ACC112 (cell line): ENCODE data around the gene GCGR.

Experiments
- H2AFZ ChIP-seq: fragments of 200-600 bp; sonication (generic); one replicate; pipeline ENCODE4 v1.6.0; 2017; ENCODE audit warnings: antibody characterized with exemption, low read length; ENCODE audit not compliant: unreplicated experiment
- H3K27ac ChIP-seq: fragments of 200-600 bp; sonication (generic); 2 replicates; pipeline ENCODE4 v1.5.1; 2014; ENCODE audit warnings: low read depth, mild to moderate bottlenecking, antibody characterized with exemption, low read length, moderate library complexity
- H3K27me3 ChIP-seq: fragments of 200-600 bp; sonication (generic); 2 replicates; pipeline ENCODE4 v1.6.1; 2014; ENCODE audit warnings: mild to moderate bottlenecking, antibody characterized with exemption, low read length, moderate library complexity, mixed read lengths; ENCODE audit not compliant: insufficient read depth
- H3K36me3 ChIP-seq: fragments of 200-600 bp; sonication (generic); 2 replicates; pipeline ENCODE4 v1.6.1; 2016; ENCODE audit warnings: mild to moderate bottlenecking, antibody characterized with exemption, low read length, moderate library complexity, mixed read lengths; ENCODE audit not compliant: insufficient read depth
- H3K4me1 ChIP-seq: fragments of 200-600 bp; sonication (generic); one replicate; pipeline ENCODE4 v1.6.1; 2016; ENCODE audit warnings: low read length, mixed read lengths; ENCODE audit not compliant: insufficient read depth, unreplicated experiment, control insufficient read depth
- H3K4me3 ChIP-seq: fragments of 200-600 bp; sonication (generic); 2 replicates; pipeline ENCODE4 v1.5.1; 2014; ENCODE audit warnings: mild to moderate bottlenecking, low read depth, low read length
- H3K79me2 ChIP-seq: fragments of 200-600 bp; sonication (generic); one replicate; pipeline ENCODE4 v1.6.0; 2016; ENCODE audit warnings: low read length; ENCODE audit not compliant: control insufficient read depth, unreplicated experiment, insufficient read depth

Gene GCGR

GRCh38 chr17:81813371-81813684, 9.4 kb downstream of the GCGR start:
- Histone ChIP-seq H2AFZ (no peak overlapping the region), H3K27me3 (peaks cover 14% of the 10 kb centered on the region), H3K36me3 (no peaks in the 10 kb centered on the region), H3K27ac (no peak overlapping the region), H3K4me3 (no peak overlapping the region), H3K4me1 (no peaks in the 10 kb centered on the region), H3K79me2 (no peaks in the 10 kb centered on the region)

DNA sequence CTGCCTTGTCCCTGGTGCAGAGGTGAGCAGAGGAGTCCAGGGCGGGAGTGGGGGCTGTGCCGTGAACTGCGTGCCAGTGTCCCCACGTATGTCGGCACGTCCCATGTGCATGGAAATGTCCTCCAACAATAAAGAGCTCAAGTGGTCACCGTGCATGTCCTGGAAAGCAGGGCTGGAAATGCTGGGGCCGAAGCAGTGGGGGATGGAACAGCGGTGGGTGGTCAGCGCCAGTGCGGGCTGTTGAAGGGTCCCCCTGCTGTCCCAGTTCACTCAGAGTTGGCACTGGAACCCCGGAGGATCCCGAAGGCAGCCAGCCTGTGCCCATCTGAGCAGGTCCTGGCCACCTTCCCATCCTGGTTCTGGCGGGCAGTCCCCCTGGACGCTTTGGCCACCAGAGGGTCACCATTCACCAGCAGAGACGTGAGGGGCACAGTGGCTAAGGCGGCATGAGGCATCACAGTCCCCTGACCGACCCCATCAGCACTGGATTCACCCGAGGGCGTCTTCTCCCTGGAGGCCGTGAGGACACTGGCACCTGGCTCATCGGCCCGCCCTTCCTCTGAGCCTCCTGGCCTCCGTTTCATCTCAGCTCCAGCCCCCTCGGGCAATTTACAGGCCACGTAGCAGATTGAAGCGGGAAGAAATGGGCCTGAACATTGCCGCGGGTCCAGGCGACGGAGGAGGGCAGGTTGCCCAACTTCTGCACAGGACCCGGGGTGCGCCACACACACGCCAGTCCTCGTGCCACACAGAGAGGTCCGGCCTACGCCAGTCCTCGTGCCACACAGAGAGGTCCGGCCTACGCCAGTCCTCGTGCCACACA, 10.1 kb downstream of the GCGR start:
- Histone ChIP-seq H3K4me3 (no peak overlapping the region), H3K27ac (no peak overlapping the region), H3K4me1 (no peaks in the 10 kb centered on the region), H2AFZ (no peak overlapping the region), H3K36me3 (no peaks in the 10 kb centered on the region), H3K79me2 (no peaks in the 10 kb centered on the region), H3K27me3 (peaks cover 10% of the 10 kb centered on the region)

- H2AFZ ChIP-seq = no peak overlapping the region
- no peaks in the 10 kb centered on the region for H3K4me1 ChIP-seq
- H3K27ac ChIP-seq = no peak overlapping the region
- H3K27me3 ChIP-seq = peaks cover under 1% of the 10 kb centered on the region; the same call in 1 of the 2 replicates
- no peaks in the 10 kb centered on the region for H3K36me3 ChIP-seq
- no peaks in the 10 kb centered on the region for H3K79me2 ChIP-seq
- H3K4me3 ChIP-seq = no peak overlapping the region
These were observed 11.0 kb downstream of the GCGR start for GRCh38 chr17:81814748-81815645.

GRCh38 chr17:81815646-81815986, 11.7 kb downstream of the GCGR start:
- Histone ChIP-seq H3K4me1 (no peaks in the 10 kb centered on the region), H3K27me3 (no peaks in the 10 kb centered on the region), H3K79me2 (no peaks in the 10 kb centered on the region), H2AFZ (no peak overlapping the region), H3K27ac (no peak overlapping the region), H3K36me3 (no peaks in the 10 kb centered on the region), H3K4me3 (no peak overlapping the region)

DNA sequence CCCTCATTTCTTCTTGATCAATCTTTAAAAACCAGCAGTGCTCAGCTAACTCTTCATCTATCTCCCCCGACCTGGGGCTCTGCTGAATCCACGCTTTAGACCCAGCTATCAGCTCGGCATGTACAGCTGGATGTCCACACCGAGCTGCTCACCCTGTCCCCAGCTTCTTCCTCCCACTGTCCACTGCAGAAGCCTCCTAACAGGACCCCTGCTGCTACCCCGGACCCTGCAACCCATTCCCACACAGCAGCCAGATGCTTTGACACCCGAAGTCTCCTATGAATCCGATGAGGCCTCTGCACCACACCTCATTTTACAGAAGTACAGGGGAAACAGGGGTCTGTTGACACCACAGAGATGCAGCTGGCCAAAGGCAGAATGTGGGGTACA, 13.8 kb downstream of the GCGR start:
- Histone ChIP-seq H3K27me3 (no peaks in the 10 kb centered on the region), H2AFZ (no peak overlapping the region), H3K36me3 (no peaks in the 10 kb centered on the region), H3K4me3 (no peak overlapping the region), H3K27ac (no peak overlapping the region), H3K4me1 (no peaks in the 10 kb centered on the region), H3K79me2 (no peaks in the 10 kb centered on the region)

GRCh38 chr17:81819708-81820107, 15.8 kb downstream of the GCGR start:
- H3K4me3 ChIP-seq = no peak overlapping the region
- H3K27ac ChIP-seq = no peak overlapping the region
- no peaks in the 10 kb centered on the region for H3K79me2 ChIP-seq

DNA sequence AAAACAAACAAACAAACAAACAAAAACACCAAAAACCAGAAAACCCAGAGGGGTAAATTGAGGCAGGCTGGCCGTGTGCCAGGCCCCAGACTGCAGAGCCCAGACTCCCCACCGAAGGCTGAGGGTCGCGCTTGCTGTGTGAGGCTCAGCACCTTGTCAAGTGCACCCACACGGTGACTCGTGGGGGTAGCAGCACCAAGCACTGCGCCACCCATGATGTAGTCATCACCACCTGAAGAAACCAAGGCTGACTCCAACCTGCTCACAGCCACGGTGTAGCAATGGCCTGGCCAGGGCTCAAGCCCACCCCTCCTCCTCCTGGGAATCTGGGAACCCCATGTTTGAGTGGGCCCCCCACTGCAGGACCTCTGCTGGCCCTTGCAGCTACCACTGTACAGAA, 17.2 kb downstream of the GCGR start:
- Histone ChIP-seq H3K79me2 (no peaks in the 10 kb centered on the region), H3K4me1 (no peaks in the 10 kb centered on the region), H3K27me3 (no peaks in the 10 kb centered on the region), H3K4me3 (no peak overlapping the region), H2AFZ (no peak overlapping the region), H3K27ac (no peak overlapping the region), H3K36me3 (no peaks in the 10 kb centered on the region)

More at GRCh38 chr17:81819708-81820107, 15.8 kb downstream of the GCGR start:
- Histone ChIP-seq H3K36me3 (no peaks in the 10 kb centered on the region), H3K27me3 (no peaks in the 10 kb centered on the region), H3K4me1 (no peaks in the 10 kb centered on the region), H2AFZ (no peak overlapping the region)

- no peaks in the 10 kb centered on the region for H3K4me1 ChIP-seq
- H3K36me3 ChIP-seq = no peaks in the 10 kb centered on the region
- no peak overlapping the region for H2AFZ ChIP-seq
- no peaks in the 10 kb centered on the region for H3K27me3 ChIP-seq
- no peaks in the 10 kb centered on the region for H3K79me2 ChIP-seq
- no peak overlapping the region for H3K4me3 ChIP-seq
- H3K27ac ChIP-seq = no peak overlapping the region
These were observed 17.8 kb downstream of the GCGR start for GRCh38 chr17:81821603-81822311.

- H3K79me2 ChIP-seq = no peaks in the 10 kb centered on the region
- H3K4me1 ChIP-seq = no peaks in the 10 kb centered on the region
- H3K4me3 ChIP-seq = no peak overlapping the region
- no peaks in the 10 kb centered on the region for H3K36me3 ChIP-seq
- no peak overlapping the region for H3K27ac ChIP-seq
- H2AFZ ChIP-seq = no peak overlapping the region
- H3K27me3 ChIP-seq = no peaks in the 10 kb centered on the region
These were observed 18.3 kb downstream of the GCGR start for GRCh38 chr17:81822312-81822637.

GRCh38 chr17:81822996-81823819, 19.3 kb downstream of the GCGR start:
- H3K79me2 ChIP-seq = no peaks in the 10 kb centered on the region
- no peak overlapping the region for H2AFZ ChIP-seq
- no peaks in the 10 kb centered on the region for H3K4me1 ChIP-seq
- H3K4me3 ChIP-seq = no peak overlapping the region
- no peaks in the 10 kb centered on the region for H3K36me3 ChIP-seq
- no peak overlapping the region for H3K27ac ChIP-seq
- H3K27me3 ChIP-seq = no peaks in the 10 kb centered on the region
